Upper lobe of left lung (tissue), 6 donors: Measurements from ENCODE around the gene F12. TPM values are rescaled to one million over a fixed set of nuclear protein-coding genes. Genes with fewer than 3 reads are reported as not detected.
A peak's percentile ranks its signal among the peaks of the same experiment; 100 is the strongest.

Experiments used
- ATAC-seq, 2 donors: fragments of 200-7000 bp; cut with Tn5 transposase; one replicate each; pipeline ENCODE4 v1.9.1; 2022; ENCODE audit warnings: mild to moderate bottlenecking in 2 of 2, moderate library complexity in 2 of 2; ENCODE audit not compliant: low FRiP score in 2 of 2
- DNase-seq, 2 donors: peaks; one replicate each; pipeline ENCODE4 v3.0.0-alpha.2; 2019 to 2020
- H3K27ac ChIP-seq, 4 donors: fragments of 200-600 bp; sonication (generic); one replicate each; pipeline ENCODE4 v1.5.1; 2016 to 2019
- H3K27me3 ChIP-seq, 4 donors: fragments of 200-600 bp; sonication (generic); one replicate each; pipeline ENCODE4 v1.5.1; 2017 to 2019
- H3K36me3 ChIP-seq, 4 donors: fragments of 200-600 bp; sonication (generic); one replicate each; pipeline ENCODE4 v1.5.1; 2016 to 2019
- H3K4me1 ChIP-seq, 4 donors: fragments of 200-600 bp; sonication (generic); one replicate each; pipeline ENCODE4 v1.5.1; 2018 to 2019
- H3K4me3 ChIP-seq, 4 donors: fragments of 200-600 bp; sonication (generic); one replicate each; pipeline ENCODE4 v1.5.1; 2017 to 2019; ENCODE audit warnings: mild to moderate bottlenecking in 2 of 4, moderate library complexity in 1 of 4
- H3K9me3 ChIP-seq, 4 donors: fragments of 200-600 bp; sonication (generic); one replicate each; pipeline ENCODE4 v1.5.1; 2018 to 2019
- CTCF ChIP-seq, 6 experiments: fragments of 450-650 bp in 4 of 6; fragments of 200-600 bp in 2 of 6; sonication (generic) in 2 of 6; IDR thresholded peaks; one replicate each; pipeline ENCODE4 v1.5.1; 2016 to 2019; ENCODE audit warnings: antibody characterized with exemption in 6 of 6
- EP300 ChIP-seq, 4 donors: sonication (generic); formaldehyde crosslinking; IDR thresholded peaks; one replicate each; pipeline ENCODE4 v1.5.1; 2017; ENCODE audit warnings: antibody characterized with exemption in 4 of 4, control low read depth in 2 of 4
- POLR2A ChIP-seq, 4 donors: fragments of 450-650 bp; IDR thresholded peaks; one replicate each; pipeline ENCODE4 v1.5.1; 2016 to 2017; ENCODE audit warnings: antibody characterized with exemption in 4 of 4, mild to moderate bottlenecking in 2 of 4
- POLR2AphosphoS5 ChIP-seq, 2 donors: sonication (generic); formaldehyde crosslinking; IDR thresholded peaks; one replicate each; pipeline ENCODE4 v1.5.1; 2017; ENCODE audit warnings: antibody characterized with exemption in 2 of 2
- WGBS, 2 donors: methylation state at CpG; one replicate each; pipeline ENCODE4 v1.1.5; 2017 to 2018; 5-methylcytosine and 5-hydroxymethylcytosine counted together
- total RNA-seq, 6 donors: library from RNA; depleted of rRNA in 4 of 6; stranded (reverse); fragments of >200 nt in 4 of 6; gene quantifications; one replicate each; pipeline versions ENCODE4 v1.1.0 to v1.2.1, GENCODE V29; 2016 to 2021
- donor health status: DM: no; HTN: no; CAD: no; lungs with moderate emphysema.
- donor health status: DM: no; HTN: yes; CAD: no; lungs with severe emphysema.

F12 gene
- total RNA-seq, 6 donors from 2014 or later, result 0.91 to 7.8 (median 2.1) TPM; not detected in 1

- H3K4me1 ChIP-seq, result peaks cover 16 to 32% (median 21%) of the 10 kb centered on the region in 4 donors
- no peaks in the 10 kb centered on the region for H3K9me3 ChIP-seq
- DNase-seq, result no peak
- ATAC-seq, result no peak
- H3K36me3 ChIP-seq, result no peaks in the 10 kb centered on the region
- H3K4me3 ChIP-seq, result no peak overlapping the region
- TF ChIP-seq POLR2AphosphoS5 (IDR thresholded peaks at IDR 0.05), result no peak
- no peak for TF ChIP-seq CTCF (IDR thresholded peaks at IDR 0.05)
- TF ChIP-seq EP300 (IDR thresholded peaks at IDR 0.05), result no peak
- TF ChIP-seq POLR2A (IDR thresholded peaks at IDR 0.05), result no peak
- 58 to 70% methylated on average over 6 of the region's 6 CpGs for WGBS, 2 donors
- peak overlapping the region in 1 of 4 donors; percentile 40 for H3K27ac ChIP-seq
- no peaks in the 10 kb centered on the region for H3K27me3 ChIP-seq
Measured at GRCh38 chr5:177373806-177374205, 35.6 kb downstream of the F12 start.

- no peak for TF ChIP-seq POLR2A (IDR thresholded peaks at IDR 0.05)
- TF ChIP-seq POLR2AphosphoS5 (IDR thresholded peaks at IDR 0.05), result no peak
- Histone ChIP-seq H3K9me3 (no peaks in the 10 kb centered on the region), H3K27me3 (no peaks in the 10 kb centered on the region), H3K4me3 (no peak overlapping the region), H3K36me3 (peaks cover 0 to 9% (median 0%) of the 10 kb centered on the region in 4 donors), H3K4me1 (peaks cover 18 to 37% (median 21%) of the 10 kb centered on the region in 4 donors), H3K27ac (peak overlapping the region in 3 of 4 donors; percentile 69 to 82 (median 78))
- DNase-seq, result no peak
- WGBS, 2 donors, result 78 to 87% methylated on average over 6 of the region's 6 CpGs
- no peak for ATAC-seq
Measured at GRCh38 chr5:177372910-177373309, 36.5 kb downstream of the F12 start.

- Histone ChIP-seq H3K36me3 (peaks cover 0 to 14% (median 0%) of the 10 kb centered on the region in 4 donors), H3K9me3 (no peaks in the 10 kb centered on the region), H3K4me1 (peaks cover 25 to 43% (median 27%) of the 10 kb centered on the region in 4 donors), H3K27me3 (no peaks in the 10 kb centered on the region), H3K4me3 (no peak overlapping the region), H3K27ac (peak overlapping the region in 3 of 4 donors; percentile 69 to 82 (median 78))
- WGBS, 2 donors, result 57 to 77% methylated on average over 3 to 11 of the region's 12 CpGs
- no peak for TF ChIP-seq EP300 (IDR thresholded peaks at IDR 0.05)
- no peak for TF ChIP-seq POLR2AphosphoS5 (IDR thresholded peaks at IDR 0.05)
- TF ChIP-seq CTCF (IDR thresholded peaks at IDR 0.05), result no peak
- TF ChIP-seq POLR2A (IDR thresholded peaks at IDR 0.05), result no peak
- DNase-seq (peak in 1 of 2 donors; percentile 68), ATAC-seq (no peak)
Measured at GRCh38 chr5:177372034-177372896, 37.1 kb downstream of the F12 start.

- Histone ChIP-seq H3K27ac (peak overlapping the region in 3 of 4 donors; percentile 69 to 82 (median 78)), H3K36me3 (peaks cover 0 to 14% (median 0%) of the 10 kb centered on the region in 4 donors), H3K9me3 (no peaks in the 10 kb centered on the region), H3K4me1 (peaks cover 28 to 49% (median 31%) of the 10 kb centered on the region in 4 donors), H3K27me3 (no peaks in the 10 kb centered on the region), H3K4me3 (peak overlapping the region in 3 of 4 donors; percentile 41 to 55 (median 48))
- WGBS, 2 donors, result 65 to 74% methylated on average over 16 to 23 of the region's 26 CpGs
- TF ChIP-seq POLR2A (IDR thresholded peaks at IDR 0.05) (peak in 1 of 4 donors; percentile 15), CTCF (IDR thresholded peaks at IDR 0.05) (no peak), POLR2AphosphoS5 (IDR thresholded peaks at IDR 0.05) (no peak), EP300 (IDR thresholded peaks at IDR 0.05) (no peak)
- ATAC-seq (no peak), DNase-seq (peak in 1 of 2 donors; percentile 63)
Measured at GRCh38 chr5:177371120-177372033, 38.0 kb downstream of the F12 start.
